ENCODE data around the gene UBALD1.
A peak's percentile ranks its signal among the peaks of the same experiment; 100 is the strongest.

UBALD1 gene

DNA sequence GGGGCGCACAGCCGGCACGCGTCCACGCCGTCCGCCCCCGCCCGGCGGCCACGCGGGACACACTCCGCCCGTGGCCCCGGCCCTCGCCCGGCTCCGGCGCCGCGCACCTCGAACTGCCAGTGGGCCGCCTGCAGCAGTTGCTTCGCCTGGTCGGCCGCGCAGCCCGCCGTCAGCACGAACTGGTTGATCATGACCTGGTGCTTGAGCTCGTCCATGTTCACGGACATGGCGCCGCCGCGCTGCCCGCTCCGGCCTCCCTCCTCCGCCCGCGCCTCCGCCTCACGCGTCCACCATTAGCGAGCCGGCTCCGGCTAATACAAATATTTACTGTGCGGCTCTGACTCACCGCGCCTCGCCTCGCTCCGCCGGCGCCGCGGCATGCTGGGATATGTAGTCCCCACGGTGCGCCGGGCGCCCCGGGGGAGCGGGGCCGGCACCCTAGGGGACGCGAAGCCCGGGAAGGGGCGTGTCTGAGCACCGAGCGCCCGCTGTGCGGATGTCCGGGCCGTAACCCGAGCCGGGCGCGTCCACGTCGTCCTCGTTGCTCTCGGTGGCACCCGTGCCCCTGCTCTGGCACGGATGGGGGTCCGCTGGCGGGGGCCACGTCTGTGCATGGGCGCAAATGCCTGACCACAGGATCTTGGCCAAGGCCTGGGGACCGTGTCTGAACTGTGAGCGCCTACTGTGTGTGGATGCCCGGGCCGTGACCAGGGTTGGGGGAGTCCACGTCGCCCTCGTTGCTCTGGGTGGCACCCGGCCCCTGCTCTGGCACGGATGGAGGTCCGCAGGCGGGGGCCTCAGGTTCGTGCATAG, at the start of gene UBALD1:
UBALD1 (minus strand) TSS at position 318 of the 813 bp plus-strand sequence; CDS start at position 227, 91 bp downstream.
- DNase-seq (ENCODE audit: low spot score): peak; percentile 80

DNA sequence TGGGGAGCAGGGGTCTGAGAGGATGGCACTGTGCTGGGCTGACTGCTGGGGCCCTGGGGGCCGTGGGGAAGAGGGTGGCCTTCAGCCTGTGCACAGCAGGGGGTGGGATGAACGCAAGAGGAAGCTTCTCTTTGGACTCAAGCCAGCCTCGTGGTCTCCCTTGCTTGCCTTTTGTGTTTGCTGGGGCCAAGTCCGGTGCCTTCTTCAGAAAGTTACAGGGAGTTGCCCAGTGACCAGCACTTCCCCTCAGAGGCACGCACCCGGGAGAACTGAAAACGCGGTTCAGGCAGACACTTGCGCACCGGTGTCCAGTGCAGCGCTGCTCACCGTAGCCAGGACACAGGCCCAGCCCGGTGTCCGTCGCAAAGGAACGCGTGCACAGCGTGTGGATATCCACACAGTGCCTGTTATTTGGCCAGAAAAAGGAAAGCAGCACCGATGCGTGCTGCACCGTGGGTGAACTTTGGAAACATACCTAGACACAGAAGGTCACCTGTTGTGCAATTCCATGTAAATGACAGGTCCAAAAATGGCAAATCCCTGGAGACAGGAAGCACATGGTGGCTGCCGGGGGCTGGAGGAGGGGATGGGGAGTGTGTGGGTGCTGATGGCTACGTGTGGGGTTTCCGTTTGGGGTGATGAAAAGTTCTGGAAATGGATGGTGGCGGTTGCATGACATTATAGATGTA, 49.2 kb upstream of the UBALD1 start:
- DNase-seq (ENCODE audit: low spot score): no peak

DNA sequence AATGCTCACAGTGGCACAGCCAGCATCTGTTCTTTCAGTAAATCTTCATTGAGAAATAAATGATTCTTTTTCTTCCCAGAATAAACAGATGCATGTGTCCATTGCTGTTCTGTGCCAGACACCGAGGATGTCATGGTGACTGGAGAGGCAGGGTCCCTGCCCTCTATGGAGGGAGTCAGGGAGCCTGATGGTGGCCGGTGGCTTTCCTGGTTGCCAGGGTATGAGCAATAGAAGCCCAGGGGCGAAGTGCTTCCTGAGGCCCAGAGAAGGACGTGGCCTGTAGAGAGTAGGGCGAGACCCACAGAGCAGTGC, 48.7 kb upstream of the UBALD1 start:
- no peak for DNase-seq (ENCODE audit: low spot score)

DNA sequence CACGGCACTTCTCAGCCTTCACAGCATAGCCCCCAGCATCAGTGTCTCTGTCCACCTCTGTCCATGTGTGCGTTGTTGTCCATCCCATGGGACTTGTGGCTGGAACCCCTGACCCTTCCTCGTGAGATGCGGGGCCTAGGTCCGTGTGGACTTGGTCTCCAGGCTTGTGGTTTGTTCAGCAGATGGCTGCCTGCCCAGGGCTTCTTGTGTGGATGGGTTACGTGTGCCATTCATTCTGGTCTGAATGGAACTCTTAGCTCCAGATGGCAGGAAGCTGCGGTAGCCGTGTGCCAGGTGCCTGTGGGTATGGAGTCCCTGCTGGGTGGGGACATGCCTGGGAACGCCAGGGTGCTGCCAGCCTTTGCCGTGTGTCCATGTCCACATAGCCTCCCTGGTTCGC, 47.0 kb upstream of the UBALD1 start:
- DNase-seq (ENCODE audit: low spot score): no peak

DNA sequence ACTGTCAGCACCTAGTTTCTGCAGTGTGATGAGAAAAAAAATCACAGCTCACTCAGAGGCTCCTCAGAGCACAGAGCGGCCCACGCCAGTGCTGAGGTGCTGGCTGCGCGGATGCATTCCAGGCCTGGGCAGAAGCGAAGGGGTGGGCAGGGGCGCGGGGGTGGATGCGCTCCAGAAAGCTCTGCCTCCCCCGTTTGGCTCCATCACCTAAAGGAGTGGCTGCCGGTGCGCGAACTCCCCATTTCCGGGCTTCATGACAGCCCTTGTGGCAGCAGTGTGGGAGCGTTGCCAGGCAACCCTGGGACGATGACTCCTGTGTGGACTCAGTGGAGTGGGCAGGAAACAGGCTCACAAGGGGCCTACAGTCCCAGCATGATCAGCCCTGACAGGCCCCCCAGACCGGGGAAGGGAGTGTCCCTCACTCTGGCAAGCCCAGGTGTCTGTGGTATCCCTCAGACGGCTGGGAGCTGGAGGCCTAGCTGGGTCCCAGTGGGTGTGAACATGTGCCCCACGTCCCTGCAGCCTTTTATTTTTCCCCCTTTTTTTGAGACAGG, 45.8 kb upstream of the UBALD1 start:
- no peak for DNase-seq (ENCODE audit: low spot score)

DNA sequence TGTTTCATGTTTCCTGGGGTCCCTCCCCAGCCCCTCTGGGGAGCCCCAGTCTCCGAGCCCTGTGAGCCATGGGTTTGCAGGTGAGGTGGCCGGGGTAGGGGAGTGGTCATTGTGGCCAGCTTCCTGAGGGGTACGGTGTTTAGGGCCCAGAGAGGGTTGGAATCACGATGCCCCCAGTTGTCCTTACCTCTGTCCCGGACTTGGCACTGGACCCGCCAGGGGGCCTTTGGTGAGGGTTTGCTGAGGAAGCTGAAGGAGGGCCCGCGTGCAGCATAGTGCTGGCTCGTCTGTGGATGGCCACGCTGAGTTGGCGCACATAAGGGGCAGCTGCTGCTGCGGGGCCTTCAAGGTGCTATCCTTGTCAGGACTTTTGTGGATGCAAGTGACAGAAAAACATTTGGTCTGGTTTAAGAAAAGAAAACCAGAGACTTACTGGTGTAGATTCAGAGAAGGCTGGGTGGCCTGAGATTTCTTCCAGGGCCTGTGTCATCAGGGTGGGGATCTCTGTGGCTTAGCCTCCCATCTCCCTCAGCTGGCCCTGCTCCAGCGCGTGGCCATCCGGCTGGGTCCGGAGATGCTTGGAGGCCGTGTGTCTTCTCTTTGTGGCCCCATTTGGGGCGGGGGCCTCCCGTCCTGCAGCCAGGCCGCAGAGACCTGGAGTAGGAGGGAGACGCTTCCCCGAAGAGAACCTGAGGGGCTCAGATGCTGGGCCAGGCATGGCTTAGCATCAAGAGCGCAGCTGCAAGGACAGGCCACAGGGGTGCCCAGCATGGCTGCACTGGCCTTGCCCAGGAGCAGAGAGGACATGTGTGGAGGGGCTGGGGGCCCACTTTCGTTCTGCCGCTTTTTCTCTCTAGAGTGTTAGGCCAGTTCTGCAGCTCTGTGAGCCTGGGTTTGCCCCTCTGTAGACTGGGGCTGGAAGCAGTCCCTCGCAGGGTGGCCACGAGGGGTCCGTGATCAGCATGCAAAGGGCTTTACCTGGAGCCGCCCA, 45.0 kb upstream of the UBALD1 start:
- no peak for DNase-seq (ENCODE audit: low spot score)

DNA sequence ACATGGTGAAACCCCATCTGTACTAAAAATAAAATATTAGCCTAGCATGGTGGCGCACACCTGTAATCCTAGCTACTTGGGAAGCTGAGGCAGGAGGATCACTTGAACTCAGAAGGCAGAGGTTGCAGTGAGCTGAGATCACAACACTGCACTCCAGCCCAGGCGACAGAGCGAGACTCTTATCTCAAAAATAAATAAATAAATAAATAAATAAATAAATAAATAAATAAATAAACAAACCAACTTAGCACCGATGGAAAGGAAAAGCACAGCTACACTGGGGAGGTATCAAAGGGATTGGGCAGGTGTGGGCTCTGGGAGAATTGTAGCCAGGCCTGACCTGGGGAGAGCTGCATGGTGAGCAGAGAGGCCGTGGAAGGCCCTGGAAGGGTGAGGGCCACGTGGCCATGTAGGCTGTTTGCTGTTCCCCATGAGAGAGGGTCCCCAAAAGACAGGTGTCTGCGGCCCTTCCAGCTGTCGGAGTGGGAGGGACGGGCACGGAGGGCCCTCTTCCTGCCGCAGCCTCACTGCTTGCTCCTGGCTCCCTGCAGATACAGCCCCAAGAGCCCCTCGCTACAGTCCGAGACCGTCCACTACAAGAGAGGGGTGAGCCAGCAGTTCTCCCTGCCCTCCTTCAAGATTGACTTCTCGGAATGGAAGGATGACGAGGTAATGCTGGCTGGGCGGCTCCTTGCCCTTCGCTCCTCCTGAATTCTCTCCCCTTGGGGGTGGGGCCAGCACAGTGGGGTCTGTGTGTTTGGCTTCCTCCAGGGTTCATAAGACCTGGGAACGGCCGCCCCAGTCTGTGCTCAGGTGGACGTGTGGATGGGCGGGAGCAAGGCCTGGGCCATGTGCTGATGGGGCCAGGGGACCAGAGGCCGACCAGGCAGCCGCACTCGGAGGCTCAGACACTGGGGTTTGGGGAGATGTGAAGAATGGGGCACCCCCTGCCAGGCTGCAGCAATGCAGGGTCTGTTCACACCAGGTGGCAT, 42.3 kb upstream of the UBALD1 start:
- no peak for DNase-seq (ENCODE audit: low spot score)

DNA sequence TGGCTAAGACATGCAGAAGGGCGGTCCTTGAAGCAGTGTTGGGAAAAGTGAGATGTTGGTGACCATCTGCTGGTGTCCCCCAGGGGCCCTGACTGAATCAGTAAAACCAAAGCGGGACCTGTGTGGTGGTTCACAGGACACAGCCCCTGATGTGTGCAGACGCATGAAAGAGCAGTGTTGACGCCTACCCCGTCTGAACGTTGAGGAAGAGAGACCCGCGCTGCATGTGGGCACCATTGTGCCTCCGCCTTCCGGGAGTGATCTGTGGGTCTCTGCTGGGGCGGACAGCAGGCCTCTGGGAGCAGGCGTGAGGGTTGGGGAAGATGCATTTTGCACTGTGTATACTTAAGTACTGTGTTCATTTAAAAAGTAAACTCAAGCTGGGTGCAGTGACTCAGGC, 41.5 kb upstream of the UBALD1 start:
- no peak for DNase-seq (ENCODE audit: low spot score)

DNA sequence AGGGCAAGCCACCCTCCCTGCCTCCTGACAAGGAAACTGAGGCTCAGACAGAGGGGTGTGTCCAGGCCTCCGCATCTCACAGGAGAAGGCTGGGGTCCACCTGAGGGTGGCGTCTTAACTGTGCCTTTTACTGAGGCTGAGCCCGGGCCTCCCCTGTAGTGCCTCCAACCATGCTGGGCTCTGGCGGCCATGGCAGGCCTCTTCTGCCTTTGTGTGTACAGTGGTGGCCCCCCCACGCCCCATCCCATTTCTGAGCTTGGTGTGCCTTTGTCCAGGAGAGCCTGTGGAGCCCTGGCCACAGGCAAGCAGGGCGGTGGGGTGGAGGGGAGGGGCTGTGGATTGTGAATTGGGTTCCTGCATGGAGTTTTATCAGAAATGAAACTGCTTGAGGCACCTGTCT, 41.1 kb upstream of the UBALD1 start:
- no peak for DNase-seq (ENCODE audit: low spot score)

DNA sequence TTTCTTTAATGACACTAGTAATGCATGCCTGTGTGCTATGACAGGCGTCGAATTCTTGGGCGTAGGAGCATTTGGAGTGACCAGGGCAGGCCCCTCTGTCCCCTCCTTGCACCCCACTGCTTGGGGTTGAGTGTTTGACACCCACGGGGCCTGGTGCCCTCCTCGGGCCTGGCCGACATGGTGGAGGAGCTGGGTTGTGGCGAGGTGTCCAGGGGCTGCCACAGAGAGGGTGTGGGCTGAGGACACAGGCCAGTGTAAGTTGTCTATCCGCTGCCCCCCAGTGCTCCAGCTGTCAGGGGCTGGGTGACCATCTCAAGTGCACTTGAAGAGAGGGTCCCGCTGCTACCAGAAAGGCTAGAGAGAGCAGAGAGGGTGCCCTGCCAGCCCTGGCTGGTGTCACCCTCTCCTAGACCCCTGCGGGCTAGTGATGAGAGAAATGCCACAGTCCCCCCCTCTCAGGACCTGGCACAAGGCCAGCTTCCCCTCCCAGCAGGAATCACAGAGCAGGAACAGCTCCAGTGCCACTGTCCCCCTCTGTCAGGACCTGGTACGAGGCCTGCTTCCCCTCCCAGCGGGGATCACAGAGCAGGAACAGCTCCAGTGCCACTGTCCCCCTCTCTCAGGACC, 40.4 kb upstream of the UBALD1 start:
- DNase-seq (ENCODE audit: low spot score): no peak

DNA sequence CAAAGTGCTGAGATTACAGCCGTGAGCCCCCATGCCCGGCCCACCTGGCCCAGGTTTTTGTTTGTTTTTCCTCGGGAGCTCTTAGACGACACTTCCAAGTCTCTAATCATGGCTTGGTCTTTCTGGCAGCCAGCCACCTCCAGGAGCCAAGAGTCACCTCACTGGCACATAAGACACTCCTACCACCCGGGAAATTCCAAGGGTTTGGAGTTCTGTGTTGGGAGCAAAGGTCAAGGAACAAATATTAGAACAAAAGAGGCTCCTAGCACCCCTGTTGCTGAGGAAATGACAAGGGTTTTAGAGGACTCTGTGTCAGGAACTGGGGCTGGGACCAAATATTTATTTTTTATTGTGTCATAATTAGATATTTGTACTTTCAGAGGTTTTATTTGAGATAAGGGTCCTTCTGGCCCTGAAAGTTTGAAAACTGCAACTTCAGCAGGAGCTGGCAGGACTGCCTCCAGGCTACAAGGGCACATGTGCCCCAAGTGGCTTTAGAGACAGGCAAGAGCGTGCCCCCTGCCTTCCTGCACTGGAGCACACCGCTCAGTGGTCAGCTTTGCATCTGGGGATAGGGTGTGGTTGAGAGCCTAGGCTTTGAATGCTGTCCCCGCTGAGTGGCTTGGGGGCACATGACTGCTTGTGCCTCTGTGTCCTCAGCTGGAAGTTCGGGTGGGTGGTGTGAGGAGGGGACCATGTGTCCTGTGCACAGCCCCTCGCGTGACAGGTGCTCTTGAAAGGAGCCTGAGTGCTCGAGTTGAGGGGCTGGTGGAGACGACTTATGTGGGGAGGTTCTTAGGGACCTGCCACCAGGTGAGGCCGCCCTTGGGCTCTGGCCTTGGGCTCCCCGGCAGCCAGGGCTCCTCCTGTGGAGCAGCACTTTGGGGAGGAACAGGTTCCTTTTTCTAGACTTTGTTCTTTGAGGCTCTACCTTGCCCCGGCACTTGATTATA, 39.6 kb upstream of the UBALD1 start:
- no peak for DNase-seq (ENCODE audit: low spot score)

DNA sequence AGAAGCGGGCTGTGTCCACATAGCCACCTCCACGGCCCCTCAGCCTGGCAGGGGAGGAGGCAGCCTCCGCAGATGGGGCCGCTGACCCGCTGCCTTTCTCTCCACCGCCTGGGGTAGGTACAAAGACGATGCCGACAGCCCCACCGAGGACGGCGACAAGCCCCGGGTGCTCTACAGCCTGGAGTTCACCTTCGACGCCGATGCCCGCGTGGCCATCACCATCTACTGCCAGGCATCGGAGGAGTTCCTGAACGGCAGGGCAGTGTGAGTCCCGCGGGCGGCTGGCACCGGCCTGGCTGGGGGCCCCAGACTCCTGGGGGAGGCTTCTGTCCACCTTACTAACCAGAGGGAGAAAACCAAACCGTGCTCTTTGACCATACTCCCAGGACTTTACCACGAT, 37.9 kb upstream of the UBALD1 start:
- DNase-seq (ENCODE audit: low spot score): no peak

DNA sequence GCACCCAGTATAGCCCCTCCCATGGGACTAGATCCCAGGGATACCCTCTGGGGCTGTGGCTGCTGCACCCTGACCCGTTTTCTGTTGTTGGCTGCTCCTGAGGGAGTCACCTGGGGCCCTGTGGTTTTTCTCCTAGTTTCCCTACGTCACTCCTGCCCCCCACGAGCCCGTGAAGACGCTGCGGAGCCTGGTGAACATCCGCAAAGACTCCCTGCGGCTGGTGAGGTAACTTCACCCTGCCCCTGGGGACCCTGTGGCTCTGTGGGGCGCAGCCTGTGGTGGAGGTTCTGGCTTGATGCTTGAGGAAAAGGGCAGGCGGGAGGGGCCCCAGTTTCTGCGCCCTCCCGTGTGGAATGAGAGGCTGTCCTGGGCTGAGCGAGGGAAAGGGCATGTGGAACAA, 37.1 kb upstream of the UBALD1 start:
- DNase-seq (ENCODE audit: low spot score): no peak

DNA sequence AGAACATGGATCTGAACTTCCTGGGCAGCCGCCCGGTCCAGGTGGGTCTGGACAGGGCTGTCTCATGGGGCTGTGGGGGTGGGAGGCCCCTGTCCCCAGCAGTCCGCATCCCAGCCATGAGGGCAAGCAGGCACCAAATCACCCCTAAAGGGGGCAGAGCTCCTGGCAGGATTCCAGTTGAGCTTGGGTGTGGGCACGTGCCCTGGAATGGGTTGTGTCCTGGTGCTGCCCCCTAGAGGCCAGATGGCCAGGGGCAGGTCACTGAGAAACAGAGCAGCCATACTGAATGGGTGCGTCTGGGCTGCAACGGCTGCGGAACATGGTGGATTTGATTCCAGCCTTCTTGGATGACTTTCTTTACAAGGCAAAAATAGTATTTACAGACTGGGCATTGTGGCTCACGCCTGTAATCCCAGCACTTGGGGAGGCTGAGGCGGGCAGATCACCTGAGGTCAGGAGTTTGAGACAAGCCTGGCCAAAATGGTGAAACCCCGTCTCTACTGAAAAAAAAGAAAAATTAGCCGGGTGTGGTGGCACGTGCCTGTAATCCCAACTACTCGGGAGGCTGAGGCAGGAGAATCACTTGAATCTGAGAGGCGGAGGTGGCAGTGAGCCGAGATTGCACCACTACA, 35.9 kb upstream of the UBALD1 start:
- peak; percentile 93 for DNase-seq (ENCODE audit: low spot score)

DNA sequence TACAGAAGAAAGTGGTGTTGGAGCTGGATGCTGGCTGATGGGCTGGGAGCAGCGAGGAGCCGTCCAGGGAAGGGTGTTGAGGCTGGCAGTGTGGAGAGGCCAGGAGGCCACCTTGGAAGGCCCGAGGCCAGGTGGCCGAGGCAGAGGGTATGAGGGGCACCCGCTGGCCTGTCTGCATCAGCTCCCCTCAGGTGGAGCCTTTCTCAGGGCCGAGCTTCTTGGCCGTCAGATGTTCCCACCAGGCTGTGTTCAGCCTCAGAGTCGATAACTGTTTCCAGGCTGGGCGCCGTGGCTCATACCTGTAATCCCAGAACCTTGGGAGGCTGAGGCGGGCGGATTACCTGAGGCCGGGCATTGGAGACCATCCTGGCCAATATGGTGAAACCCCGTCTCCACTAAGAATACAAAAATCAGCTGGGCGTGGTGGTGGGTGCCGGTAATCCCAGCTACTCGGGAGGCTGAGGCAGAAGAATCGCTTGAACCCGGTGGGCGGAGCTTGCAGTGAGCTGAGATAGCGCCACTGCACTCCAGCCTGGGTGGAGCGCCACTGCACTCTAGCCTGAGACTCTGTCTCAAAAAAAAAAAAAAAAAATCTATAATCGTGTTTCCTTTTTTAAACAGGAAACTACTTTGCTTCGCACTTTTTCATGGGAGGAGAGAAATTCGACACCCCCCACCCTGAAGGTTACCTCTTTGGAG, 35.2 kb upstream of the UBALD1 start:
- DNase-seq (ENCODE audit: low spot score): no peak

DNA sequence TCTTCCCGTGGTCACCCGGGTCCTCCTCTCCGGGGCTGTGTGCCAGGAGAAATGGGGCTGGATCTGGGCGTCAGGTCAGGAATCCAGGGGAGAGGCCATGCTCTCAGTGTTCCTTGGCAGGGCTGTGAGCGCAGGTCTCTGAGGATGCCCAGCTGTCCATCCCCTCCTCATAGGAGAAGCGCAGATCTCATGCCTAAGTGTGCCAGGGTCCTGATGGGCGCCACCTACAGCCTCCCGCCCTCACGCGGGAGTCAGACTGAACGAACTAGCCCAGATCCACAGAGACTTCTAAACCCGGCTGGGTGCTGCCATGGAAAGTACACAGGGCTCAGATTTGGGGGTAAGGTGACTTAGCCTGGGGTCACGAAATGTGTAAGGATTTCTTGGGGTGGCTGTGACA, 34.2 kb upstream of the UBALD1 start:
- DNase-seq (ENCODE audit: low spot score): no peak

DNA sequence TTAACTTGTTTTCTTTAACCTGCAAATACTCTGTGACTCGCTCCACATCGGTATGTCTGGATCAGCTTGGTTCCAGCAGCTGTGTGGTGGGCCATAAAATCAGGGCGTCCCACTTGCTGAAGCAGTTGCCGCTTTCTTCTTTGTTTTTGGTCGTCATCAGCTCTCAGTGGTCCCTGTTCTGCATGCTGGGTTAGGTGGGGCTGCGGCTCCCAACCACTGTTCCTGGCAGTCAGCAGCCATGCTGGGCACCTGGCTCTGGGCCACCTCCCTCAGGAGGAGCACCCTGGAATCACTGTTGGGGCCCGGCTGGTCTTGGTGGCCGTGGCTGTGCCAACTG, 32.9 kb upstream of the UBALD1 start:
- no peak for DNase-seq (ENCODE audit: low spot score)
